ENCODE measurements around the gene TUBGCP6. TPM values are rescaled to one million over a fixed set of nuclear protein-coding genes. Genes with fewer than 3 reads are reported as not detected.

Gene TUBGCP6
- total and polyA plus RNA-seq, 2 experiments from 2014 or later = 18.6 to 47.1 TPM

GRCh38 chr22:50169774-50170341 lies 75.0 kb downstream of the TUBGCP6 start:
- no peaks in the 10 kb centered on the region for H4K20me1 ChIP-seq (replicated peaks; ENCODE audit: insufficient read depth)
- H3K4me3 ChIP-seq = peak overlapping the region; percentile 50; the same call in 1 of the 2 replicates
- TF ChIP-seq EZH2 (IDR thresholded peaks at IDR 0.05; ENCODE audit: low read depth, unreplicated experiment) = no peak
- TF ChIP-seq, protein P1, sequence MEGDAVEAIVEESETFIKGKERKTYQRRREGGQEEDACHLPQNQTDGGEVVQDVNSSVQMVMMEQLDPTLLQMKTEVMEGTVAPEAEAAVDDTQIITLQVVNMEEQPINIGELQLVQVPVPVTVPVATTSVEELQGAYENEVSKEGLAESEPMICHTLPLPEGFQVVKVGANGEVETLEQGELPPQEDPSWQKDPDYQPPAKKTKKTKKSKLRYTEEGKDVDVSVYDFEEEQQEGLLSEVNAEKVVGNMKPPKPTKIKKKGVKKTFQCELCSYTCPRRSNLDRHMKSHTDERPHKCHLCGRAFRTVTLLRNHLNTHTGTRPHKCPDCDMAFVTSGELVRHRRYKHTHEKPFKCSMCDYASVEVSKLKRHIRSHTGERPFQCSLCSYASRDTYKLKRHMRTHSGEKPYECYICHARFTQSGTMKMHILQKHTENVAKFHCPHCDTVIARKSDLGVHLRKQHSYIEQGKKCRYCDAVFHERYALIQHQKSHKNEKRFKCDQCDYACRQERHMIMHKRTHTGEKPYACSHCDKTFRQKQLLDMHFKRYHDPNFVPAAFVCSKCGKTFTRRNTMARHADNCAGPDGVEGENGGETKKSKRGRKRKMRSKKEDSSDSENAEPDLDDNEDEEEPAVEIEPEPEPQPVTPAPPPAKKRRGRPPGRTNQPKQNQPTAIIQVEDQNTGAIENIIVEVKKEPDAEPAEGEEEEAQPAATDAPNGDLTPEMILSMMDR (conservative IDR thresholded peaks at IDR 0.05; ENCODE audit: low read depth in 2 of 2) = 0 out of 4 replicates have a peak, but pooled peaks of 1 of the 2 experiments have one; percentile 4
- TF ChIP-seq, protein P2, sequence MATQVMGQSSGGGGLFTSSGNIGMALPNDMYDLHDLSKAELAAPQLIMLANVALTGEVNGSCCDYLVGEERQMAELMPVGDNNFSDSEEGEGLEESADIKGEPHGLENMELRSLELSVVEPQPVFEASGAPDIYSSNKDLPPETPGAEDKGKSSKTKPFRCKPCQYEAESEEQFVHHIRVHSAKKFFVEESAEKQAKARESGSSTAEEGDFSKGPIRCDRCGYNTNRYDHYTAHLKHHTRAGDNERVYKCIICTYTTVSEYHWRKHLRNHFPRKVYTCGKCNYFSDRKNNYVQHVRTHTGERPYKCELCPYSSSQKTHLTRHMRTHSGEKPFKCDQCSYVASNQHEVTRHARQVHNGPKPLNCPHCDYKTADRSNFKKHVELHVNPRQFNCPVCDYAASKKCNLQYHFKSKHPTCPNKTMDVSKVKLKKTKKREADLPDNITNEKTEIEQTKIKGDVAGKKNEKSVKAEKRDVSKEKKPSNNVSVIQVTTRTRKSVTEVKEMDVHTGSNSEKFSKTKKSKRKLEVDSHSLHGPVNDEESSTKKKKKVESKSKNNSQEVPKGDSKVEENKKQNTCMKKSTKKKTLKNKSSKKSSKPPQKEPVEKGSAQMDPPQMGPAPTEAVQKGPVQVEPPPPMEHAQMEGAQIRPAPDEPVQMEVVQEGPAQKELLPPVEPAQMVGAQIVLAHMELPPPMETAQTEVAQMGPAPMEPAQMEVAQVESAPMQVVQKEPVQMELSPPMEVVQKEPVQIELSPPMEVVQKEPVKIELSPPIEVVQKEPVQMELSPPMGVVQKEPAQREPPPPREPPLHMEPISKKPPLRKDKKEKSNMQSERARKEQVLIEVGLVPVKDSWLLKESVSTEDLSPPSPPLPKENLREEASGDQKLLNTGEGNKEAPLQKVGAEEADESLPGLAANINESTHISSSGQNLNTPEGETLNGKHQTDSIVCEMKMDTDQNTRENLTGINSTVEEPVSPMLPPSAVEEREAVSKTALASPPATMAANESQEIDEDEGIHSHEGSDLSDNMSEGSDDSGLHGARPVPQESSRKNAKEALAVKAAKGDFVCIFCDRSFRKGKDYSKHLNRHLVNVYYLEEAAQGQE (IDR thresholded peaks at IDR 0.05; ENCODE audit: unreplicated experiment) = no peak
- ATAC-seq = peak; percentile 43
- no peaks in the 10 kb centered on the region for H3F3A ChIP-seq (replicated peaks; ENCODE audit: low read depth)
- peak overlapping the region; percentile 65 for H3K4me3 Mint-ChIP-seq
- H3K27ac ChIP-seq (ENCODE audit: low read depth) = no peak overlapping the region
- no peak overlapping the region; the same call in 1 of the 2 replicates for H3K4me2 ChIP-seq
- peaks cover 27% of the 10 kb centered on the region for H3K27me3 Mint-ChIP-seq (ENCODE audit: insufficient read depth, low read depth, poor library complexity)
- H3K79me2 ChIP-seq (replicated peaks; ENCODE audit: insufficient read depth) = no peaks in the 10 kb centered on the region
- H3K4me1 Mint-ChIP-seq = peaks cover 3% of the 10 kb centered on the region; the same call in 2 of the 3 replicates
- H2AFZ ChIP-seq = no peak overlapping the region
- no peaks in the 10 kb centered on the region for H3K36me3 ChIP-seq (ENCODE audit: insufficient read depth)
- H3K36me3 Mint-ChIP-seq (ENCODE audit: low read depth) = no peaks in the 10 kb centered on the region
- H3K9me3 Mint-ChIP-seq = no peaks in the 10 kb centered on the region; the same call in 2 of the 3 replicates
- H3K27ac Mint-ChIP-seq = no peak overlapping the region
- H3K27me3 ChIP-seq (ENCODE audit: insufficient read depth) = peaks cover 24% of the 10 kb centered on the region
- peak; percentile 48 for DNase-seq (ENCODE audit: low spot score)
- 0 out of 2 replicates have a peak, but pooled peaks cover 7% of the 10 kb centered on the region for H3K4me1 ChIP-seq (ENCODE audit: insufficient read depth)
- H3K9me2 ChIP-seq (ENCODE audit: insufficient read depth) = no peaks in the 10 kb centered on the region

DNA sequence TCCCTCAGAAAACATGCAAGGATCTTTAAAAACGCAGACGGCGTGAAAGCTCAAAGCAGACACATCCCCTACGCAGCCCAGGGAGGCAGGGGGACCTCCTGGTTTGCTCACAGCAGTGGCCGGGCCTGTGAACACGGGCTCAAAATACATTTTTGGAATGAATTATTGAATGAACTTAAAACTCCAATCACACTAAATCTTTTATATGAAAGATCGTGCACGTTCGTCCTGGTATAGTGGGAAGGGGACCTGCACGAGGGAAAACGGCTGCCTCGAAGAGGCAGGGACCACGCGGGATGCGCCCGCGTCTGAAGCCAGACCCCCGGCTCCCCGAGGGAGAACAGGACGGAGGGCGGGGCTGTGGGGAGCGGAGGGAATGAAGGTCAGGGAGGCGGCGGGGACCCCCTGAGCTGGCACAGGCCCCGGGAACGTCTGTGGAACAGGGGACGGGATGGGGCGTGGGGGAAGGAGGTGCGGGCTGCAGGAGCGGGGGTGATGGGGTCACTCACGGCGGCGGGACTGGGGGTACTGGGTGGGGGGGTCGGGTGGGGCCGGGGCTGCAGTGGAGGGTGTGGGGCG lies 75.6 kb downstream of the TUBGCP6 start:
- ATAC-seq = peak; percentile 26
- H3K4me3 ChIP-seq = peak overlapping the region; percentile 50
- peaks cover 28% of the 10 kb centered on the region for H3K27me3 Mint-ChIP-seq (ENCODE audit: insufficient read depth, low read depth, poor library complexity)
- TF ChIP-seq, protein P1 (conservative IDR thresholded peaks at IDR 0.05; ENCODE audit: low read depth in 2 of 2) = no peak
- TF ChIP-seq EZH2phosphoT487 (IDR thresholded peaks at IDR 0.05; ENCODE audit: unreplicated experiment) = no peak

More for the DNA sequence above, 75.6 kb downstream of the TUBGCP6 start:
- Histone ChIP-seq H3K4me1 (ENCODE audit: insufficient read depth) (0 out of 2 replicates have a peak, but pooled peaks cover 7% of the 10 kb centered on the region), H3K27ac (ENCODE audit: low read depth) (no peak overlapping the region), H3K36me3 (ENCODE audit: insufficient read depth) (no peaks in the 10 kb centered on the region), H3K9me2 (ENCODE audit: insufficient read depth) (no peaks in the 10 kb centered on the region), H3K4me2 (peak overlapping the region; percentile 79), H3K79me2 (replicated peaks; ENCODE audit: insufficient read depth) (no peaks in the 10 kb centered on the region), H4K20me1 (replicated peaks; ENCODE audit: insufficient read depth) (no peaks in the 10 kb centered on the region), H3K27me3 (ENCODE audit: insufficient read depth) (peaks cover 24% of the 10 kb centered on the region), H3F3A (replicated peaks; ENCODE audit: low read depth) (no peaks in the 10 kb centered on the region), H2AFZ (peak overlapping the region; percentile 81; the same call in 1 of the 2 replicates)
- H3K9me3 Mint-ChIP-seq = no peaks in the 10 kb centered on the region; the same call in 2 of the 3 replicates
- H3K4me1 Mint-ChIP-seq = peaks cover 3% of the 10 kb centered on the region; the same call in 2 of the 3 replicates
- peak; percentile 54 for DNase-seq (ENCODE audit: low spot score)
- H3K36me3 Mint-ChIP-seq (ENCODE audit: low read depth) = no peaks in the 10 kb centered on the region
- H3K4me3 Mint-ChIP-seq = peak overlapping the region; percentile 65
- no peak overlapping the region for H3K27ac Mint-ChIP-seq
